ENCODE data around the gene ACVR2B. TPM values are rescaled to one million over a fixed set of nuclear protein-coding genes. Genes with fewer than 3 reads are reported as not detected.
"Not testable (repeated sequence)": the region's sequence is repeated elsewhere in the genome, so short reads cannot be mapped to it uniquely, and the experiment has no call there.

Gene ACVR2B
- total RNA-seq: 11.7 TPM
- polyA plus RNA-seq: 1.4 TPM

DNA sequence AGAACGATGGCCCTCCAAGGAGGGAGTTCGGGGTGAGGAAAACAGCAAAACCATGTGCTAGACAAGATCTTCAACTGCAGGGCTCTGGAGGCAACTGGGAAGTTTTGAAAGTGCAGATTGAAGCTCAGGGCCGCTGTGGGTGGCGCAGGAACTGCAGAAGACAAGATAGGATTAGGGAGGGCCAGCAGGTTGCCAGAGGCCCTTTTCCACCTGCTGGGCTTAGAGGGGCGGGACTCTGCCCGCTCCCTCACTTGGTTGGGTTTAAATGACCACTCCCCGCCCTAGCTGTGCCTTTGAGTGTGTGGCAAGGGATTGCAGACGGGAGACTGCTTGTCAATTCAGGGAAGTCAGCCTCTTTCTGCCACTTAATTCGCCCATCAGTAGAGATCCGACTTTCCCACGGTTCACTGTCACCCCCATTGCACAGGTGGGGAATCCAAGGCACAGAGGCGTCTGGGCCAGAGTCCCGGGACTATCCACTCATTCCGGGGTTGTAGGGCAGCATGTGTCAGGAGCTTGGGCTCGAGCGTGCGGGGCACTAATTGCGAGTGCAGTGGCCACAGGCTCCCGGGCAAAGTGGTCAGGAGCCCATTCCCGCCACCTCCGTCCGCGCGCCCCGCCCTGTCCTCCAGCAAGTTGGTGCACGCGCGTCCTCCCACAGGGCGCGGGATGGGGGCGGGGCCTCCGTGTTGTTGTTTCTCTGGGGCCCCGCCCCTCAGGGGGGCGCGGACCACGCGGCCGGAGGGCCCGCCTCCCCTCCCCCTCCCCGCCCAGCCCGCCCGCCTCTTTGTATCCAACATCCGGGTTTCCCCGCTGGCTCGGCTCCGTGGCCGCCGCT is at the start of gene ACVR2B:
TSS of gene ACVR2B (plus strand) at position 816 of the 838 bp plus-strand sequence. CDS start 433 bp downstream, outside the sequence.
- Histone ChIP-seq H3K36me3 (ENCODE audit: insufficient read depth) (no peaks in the 10 kb centered on the region), H3K4me3 (ENCODE audit: low read depth, low read length) (peak within 1 kb of the TSS; percentile 98), H3K27ac (ENCODE audit: low read depth) (peak within 1 kb of the TSS; percentile 92), H3K4me1 (ENCODE audit: insufficient read depth) (no peaks in the 10 kb centered on the region)
- 4% methylated on average over 48 of the region's 48 CpGs for WGBS
- peak; percentile 61 for DNase-seq (ENCODE audit: extremely low spot score)

DNA sequence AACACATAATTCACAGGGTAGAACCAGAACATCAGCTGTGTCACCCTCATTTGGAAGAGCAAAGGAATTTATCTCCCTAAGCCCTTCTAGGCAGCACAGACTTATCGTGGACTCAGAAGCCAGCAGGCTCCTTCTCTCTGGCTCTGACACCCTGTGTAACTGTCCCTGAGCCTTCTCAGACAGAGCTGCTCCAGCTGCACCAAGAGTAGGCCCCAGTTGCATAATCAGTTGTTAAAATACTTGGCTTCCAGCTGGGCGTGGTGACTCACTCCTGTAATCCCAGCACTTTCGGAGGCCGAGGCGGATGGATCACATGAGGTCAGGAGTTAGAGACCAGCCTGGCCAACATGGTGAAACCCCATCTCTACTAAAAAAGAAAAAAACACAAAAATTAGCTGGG is 49.4 kb upstream of the ACVR2B start:
- Histone ChIP-seq H3K4me1 (ENCODE audit: insufficient read depth) (no peaks in the 10 kb centered on the region), H3K36me3 (ENCODE audit: insufficient read depth) (no peaks in the 10 kb centered on the region), H3K27ac (ENCODE audit: low read depth) (no peak overlapping the region), H3K4me3 (ENCODE audit: low read depth, low read length) (no peak overlapping the region)
- 70% methylated on average over 5 of the region's 5 CpGs for WGBS
- DNase-seq (ENCODE audit: extremely low spot score): no peak

DNA sequence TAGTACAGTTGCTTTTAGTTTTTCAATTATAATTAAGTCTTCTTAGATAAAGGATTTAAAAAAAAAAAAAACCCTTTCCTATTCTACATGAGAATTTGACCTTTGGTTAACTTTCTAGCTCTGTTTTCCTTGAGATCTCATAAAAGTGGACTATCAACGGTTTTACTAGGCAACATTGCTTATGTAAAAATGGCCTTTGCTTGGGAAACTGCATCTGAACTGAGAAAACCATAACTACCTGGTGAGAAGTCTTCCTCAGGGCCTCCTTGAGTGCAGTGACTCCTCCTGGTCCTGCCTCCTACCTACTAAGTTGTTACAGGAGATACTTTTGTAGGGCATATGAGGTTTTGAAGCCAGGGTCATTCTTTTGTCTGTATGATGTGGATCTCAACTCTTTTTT is 42.1 kb upstream of the ACVR2B start:
- H3K36me3 ChIP-seq (ENCODE audit: insufficient read depth): no peaks in the 10 kb centered on the region
- H3K4me1 ChIP-seq (ENCODE audit: insufficient read depth): no peaks in the 10 kb centered on the region
- H3K27ac ChIP-seq (ENCODE audit: low read depth): no peak overlapping the region
- H3K4me3 ChIP-seq (ENCODE audit: low read depth, low read length): no peak overlapping the region
- no peak for DNase-seq (ENCODE audit: extremely low spot score)
- 23% methylated on average over 1 of the region's 1 CpG for WGBS

DNA sequence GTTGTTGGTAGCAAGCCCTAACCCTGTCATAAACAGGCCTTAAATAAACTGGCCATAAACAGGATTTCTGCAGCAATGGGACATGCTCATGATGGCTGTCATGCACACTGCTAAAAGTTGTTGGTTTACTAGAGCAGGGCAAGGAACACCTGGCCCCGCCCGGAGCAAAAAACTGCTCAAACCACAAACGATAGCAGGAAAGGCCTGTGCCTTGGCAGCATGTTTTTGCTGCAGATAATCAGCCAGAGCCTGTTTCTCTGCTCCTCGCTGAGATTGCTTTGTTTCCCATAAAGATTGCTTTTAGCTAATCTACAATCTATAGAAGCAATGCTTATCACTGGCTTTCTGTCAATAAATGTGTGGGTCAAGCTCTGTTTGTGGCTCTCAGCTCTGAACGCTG is 32.9 kb upstream of the ACVR2B start:
- H3K36me3 ChIP-seq (ENCODE audit: insufficient read depth); DNase-seq (ENCODE audit: extremely low spot score); H3K27ac ChIP-seq (ENCODE audit: low read depth); H3K4me1 ChIP-seq (ENCODE audit: insufficient read depth); H3K4me3 ChIP-seq (ENCODE audit: low read depth, low read length): not testable (repeated sequence)
- 52% methylated on average over 5 of the region's 5 CpGs for WGBS

DNA sequence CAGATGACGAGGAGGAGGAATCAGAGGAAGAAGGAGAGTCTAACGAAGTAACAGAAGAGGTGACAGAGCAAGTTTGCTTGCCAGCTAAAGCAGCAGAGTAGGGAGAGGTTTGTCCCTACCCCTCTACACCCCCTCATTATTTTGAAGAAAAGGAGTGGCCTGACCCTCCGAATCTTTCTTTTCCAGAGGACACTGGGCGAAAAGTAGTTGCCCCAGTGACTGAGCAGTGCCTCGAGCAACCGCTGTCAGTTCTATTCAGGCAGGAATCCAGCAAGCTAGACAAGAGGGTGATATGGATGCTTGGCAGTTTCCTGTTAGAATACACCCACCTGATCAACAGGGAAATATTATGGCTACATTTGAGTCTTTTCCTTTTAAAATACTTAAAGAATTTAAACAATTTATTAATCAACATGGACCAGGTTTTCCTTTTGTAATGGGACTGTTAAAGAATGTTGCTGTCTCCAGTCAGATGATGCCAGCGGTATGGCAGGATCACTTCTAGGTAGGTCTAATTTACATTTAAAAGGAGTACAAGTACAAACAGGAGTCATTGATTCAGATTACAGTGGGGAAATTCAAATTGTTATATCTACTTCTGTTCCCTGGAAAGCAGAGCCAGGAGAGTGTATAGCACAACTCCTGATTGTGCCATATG is 31.9 kb upstream of the ACVR2B start:
- Histone ChIP-seq H3K4me3 (ENCODE audit: low read depth, low read length) (no peak overlapping the region), H3K36me3 (ENCODE audit: insufficient read depth) (no peaks in the 10 kb centered on the region), H3K27ac (ENCODE audit: low read depth) (no peak overlapping the region), H3K4me1 (ENCODE audit: insufficient read depth) (no peaks in the 10 kb centered on the region)
- WGBS: 75% methylated on average over 7 of the region's 7 CpGs
- no peak for DNase-seq (ENCODE audit: extremely low spot score)

DNA sequence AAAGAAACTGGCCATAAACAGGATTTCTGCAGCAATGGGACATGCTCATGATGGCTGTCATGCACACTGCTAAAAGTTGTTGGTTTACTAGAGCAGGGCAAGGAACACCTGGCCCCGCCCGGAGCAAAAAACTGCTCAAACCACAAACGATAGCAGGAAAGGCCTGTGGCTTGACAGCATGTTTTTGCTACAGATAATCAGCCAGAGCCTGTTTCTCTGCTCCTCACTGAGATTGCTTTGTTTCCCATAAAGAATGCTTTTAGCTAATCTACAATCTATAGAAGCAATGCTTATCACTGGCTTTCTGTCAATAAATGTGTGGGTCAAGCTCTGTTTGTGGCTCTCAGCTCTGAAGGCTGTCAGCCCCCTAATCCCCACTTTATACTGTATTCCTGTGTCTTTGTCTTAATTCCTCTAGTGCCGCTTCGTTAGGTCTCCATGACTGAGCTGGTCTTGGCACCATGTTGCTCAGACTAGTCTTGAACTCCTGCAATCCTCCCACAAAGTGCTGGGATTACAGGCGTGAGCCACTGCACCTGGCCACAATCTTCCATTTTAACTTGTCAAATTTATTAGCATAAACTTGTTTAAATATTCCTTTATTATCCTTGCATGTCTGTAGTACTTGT is 26.8 kb upstream of the ACVR2B start:
- WGBS: 31% methylated on average over 6 of the region's 6 CpGs
- H3K36me3 ChIP-seq (ENCODE audit: insufficient read depth); DNase-seq (ENCODE audit: extremely low spot score); H3K4me3 ChIP-seq (ENCODE audit: low read depth, low read length); H3K27ac ChIP-seq (ENCODE audit: low read depth); H3K4me1 ChIP-seq (ENCODE audit: insufficient read depth): not testable (repeated sequence)

DNA sequence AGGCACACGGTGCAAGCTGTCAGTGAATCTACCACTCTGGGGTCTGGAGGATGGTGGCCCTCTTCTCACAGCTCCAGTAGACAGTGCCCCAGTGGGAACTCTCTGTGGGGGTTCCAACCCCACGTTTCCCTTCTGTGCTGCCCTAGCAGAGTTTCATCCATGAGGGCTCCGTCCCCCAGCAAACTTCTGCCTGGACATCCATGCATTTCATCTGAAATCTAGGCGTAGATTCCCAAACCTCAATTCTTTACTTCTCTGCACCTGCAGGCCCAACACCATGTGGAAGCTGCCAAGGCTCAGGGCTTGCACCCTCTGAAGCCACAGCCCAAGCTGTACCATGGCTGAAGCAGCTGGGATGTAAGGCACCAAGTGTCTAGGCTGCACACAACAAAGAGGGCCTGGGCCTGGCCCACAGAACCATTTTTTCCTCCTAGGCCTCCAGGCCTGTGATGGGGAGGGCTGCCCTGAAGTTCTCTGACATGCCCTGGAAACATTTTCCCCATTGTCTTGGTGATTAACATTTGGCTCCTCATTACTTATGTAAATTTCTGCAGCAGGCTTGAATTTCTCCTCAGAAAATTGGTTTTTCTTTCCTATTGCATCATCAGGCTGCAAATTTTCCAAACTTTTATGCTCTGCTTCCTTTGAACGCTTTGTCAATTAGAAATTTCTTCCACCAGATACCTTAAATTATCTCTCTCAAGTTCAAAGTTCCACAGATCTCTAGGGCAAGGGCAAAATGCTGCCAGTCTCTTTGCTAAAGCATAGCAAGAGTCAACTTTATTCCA is 20.6 kb upstream of the ACVR2B start:
- not testable (repeated sequence) for H3K4me1 ChIP-seq (ENCODE audit: insufficient read depth); H3K36me3 ChIP-seq (ENCODE audit: insufficient read depth); H3K4me3 ChIP-seq (ENCODE audit: low read depth, low read length); H3K27ac ChIP-seq (ENCODE audit: low read depth); DNase-seq (ENCODE audit: extremely low spot score)
- 96% methylated on average over 5 of the region's 5 CpGs for WGBS

DNA sequence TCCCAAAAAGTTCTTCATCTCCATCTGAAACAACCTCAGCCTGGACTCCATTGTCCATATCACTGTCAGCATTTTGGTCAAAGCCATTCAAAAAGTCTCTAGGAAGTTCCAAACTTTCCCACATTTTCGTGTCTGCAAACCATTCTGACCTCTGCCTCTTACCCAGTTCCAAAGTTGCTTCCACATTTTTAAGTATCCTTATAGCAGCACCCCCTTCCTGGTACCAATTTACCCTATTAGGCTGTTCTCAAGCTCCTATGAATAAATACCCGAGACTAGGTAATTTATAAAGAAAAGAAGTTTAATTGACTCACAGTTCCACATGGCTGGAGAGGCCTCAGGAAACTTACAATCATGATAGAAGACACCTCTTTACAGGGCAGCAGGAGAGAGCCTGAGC is 20.0 kb upstream of the ACVR2B start:
- not testable (repeated sequence) for H3K27ac ChIP-seq (ENCODE audit: low read depth); H3K4me3 ChIP-seq (ENCODE audit: low read depth, low read length); DNase-seq (ENCODE audit: extremely low spot score); H3K4me1 ChIP-seq (ENCODE audit: insufficient read depth); H3K36me3 ChIP-seq (ENCODE audit: insufficient read depth)
- WGBS: 79% methylated on average over 2 of the region's 2 CpGs

DNA sequence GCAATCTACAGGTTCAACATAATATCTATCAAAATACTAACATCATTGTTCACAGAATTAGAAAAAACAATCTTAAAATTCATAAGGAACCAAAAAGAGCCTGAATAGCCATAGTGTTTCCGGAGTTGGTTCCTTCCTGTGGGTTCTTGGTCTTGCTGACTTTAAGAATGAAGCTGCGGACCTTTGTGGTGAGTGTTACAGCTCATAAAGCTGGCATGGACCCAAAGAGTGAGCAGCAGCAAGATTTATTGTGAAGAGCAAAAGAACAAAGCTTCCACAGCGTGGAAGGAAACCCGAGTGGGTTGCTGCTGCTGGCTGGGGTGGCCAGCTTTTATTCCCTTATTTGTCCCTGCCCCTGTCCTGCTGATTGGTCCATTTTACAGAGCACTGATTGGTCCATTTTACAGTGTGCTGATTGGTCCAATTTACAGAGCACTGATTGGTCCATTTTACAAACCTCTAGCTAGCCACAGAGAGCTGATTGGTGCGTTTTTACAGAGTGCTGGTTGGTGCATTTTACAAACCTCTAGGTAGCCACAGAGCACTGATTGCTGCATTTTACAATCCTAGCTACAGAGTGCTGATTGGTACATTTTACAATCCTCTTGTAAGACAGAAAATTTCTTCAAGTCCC is 15.1 kb upstream of the ACVR2B start:
- 64% methylated on average over 5 of the region's 5 CpGs for WGBS
- H3K36me3 ChIP-seq (ENCODE audit: insufficient read depth); H3K27ac ChIP-seq (ENCODE audit: low read depth); H3K4me3 ChIP-seq (ENCODE audit: low read depth, low read length); DNase-seq (ENCODE audit: extremely low spot score); H3K4me1 ChIP-seq (ENCODE audit: insufficient read depth): not testable (repeated sequence)

DNA sequence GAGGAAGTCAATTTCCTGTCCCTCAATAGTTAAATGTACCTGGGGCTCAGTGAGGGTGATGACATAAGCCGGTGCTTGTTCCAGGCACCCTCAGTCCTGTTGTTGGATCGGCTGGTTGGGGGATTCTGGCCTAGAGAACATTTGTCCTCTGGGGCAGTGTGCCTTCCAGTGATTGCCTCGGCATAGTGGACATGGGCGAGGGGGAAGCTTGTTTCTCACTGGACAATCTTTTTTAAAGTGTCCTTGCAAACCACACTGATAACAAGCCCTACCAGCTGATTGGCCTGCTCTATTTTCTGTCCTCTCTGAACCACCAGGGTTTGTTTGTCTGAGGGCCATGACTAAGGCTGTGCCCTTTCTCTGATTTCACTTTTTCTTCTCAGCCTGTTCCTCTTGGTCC is 10.5 kb upstream of the ACVR2B start:
- H3K36me3 ChIP-seq (ENCODE audit: insufficient read depth); H3K4me1 ChIP-seq (ENCODE audit: insufficient read depth); H3K4me3 ChIP-seq (ENCODE audit: low read depth, low read length); DNase-seq (ENCODE audit: extremely low spot score); H3K27ac ChIP-seq (ENCODE audit: low read depth): not testable (repeated sequence)
- 81% methylated on average over 4 of the region's 4 CpGs for WGBS

DNA sequence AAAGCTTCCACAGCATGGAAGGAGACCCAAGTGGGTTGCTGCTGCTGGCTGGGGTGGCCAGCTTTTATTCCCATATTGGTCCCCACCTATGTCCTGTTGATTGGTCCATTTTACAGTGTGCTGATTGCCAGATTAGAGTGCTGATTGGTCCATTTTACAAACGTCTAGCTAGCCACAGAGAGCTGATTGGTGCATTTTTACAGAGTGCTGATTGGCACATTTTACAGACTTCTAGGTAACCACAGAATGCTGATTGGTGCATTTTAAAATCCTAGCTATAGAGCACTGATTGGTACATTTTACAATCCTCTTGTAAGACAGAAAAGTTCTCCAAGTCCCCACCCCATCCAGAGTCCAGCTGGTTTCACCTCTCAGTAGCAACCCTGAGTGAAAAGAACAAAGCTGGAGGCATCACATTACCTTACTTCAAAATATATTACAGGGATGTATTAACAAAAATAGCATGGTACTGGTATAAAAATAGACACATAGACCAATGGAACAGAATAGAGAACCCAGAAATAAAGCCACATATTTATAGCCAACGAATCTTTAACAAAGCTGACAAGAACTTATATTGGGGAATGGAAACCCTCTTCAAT is 7.5 kb upstream of the ACVR2B start:
- Histone ChIP-seq H3K36me3 (ENCODE audit: insufficient read depth) (no peaks in the 10 kb centered on the region), H3K27ac (ENCODE audit: low read depth) (no peak overlapping the region), H3K4me3 (ENCODE audit: low read depth, low read length) (no peak overlapping the region), H3K4me1 (ENCODE audit: insufficient read depth) (no peaks in the 10 kb centered on the region)
- no peak for DNase-seq (ENCODE audit: extremely low spot score)
- WGBS: 70% methylated on average over 2 of the region's 2 CpGs

DNA sequence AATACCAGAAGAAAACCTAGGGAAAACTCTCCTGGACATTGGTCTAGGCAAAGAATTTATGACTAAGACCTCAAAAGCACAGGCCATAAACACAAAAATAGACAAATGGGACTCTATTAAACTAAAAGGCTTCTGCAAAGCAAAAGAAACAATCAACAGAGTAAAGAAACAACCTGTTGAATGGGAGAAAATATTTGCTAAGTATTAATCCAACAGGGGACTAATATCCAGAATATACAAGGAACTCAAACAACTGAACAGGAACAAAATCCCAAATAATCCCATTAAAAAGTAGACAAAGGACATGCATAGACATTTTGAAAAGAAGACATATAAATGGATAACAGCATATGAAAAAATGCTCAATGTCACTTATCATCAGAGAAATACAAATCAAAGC is 6.9 kb upstream of the ACVR2B start:
- Histone ChIP-seq H3K4me1 (ENCODE audit: insufficient read depth) (no peaks in the 10 kb centered on the region), H3K36me3 (ENCODE audit: insufficient read depth) (no peaks in the 10 kb centered on the region), H3K4me3 (ENCODE audit: low read depth, low read length) (no peak overlapping the region), H3K27ac (ENCODE audit: low read depth) (no peak overlapping the region)
- no peak for DNase-seq (ENCODE audit: extremely low spot score)

DNA sequence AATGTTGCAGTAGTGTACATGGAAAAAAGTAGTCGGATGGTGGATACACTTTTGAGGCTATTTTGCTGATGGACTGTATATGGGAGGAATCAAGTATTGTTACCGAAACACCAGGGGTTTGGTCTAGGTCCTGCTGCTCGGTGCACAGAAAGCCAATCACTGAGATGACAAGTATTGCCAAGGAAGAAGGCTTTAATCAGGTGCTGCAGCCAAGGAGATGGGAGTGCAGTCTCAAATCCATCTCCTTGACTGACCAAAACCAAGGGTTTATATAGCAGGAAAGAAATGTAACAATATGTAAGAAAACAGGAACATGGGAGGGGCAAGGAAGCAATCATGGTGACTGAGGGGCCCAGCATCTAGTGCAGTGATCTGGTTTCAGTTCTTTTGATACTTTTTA is 2.8 kb upstream of the ACVR2B start:
- Histone ChIP-seq H3K4me1 (ENCODE audit: insufficient read depth) (no peaks in the 10 kb centered on the region), H3K4me3 (ENCODE audit: low read depth, low read length) (no peak overlapping the region), H3K36me3 (ENCODE audit: insufficient read depth) (no peaks in the 10 kb centered on the region), H3K27ac (ENCODE audit: low read depth) (no peak overlapping the region)
- no peak for DNase-seq (ENCODE audit: extremely low spot score)
- WGBS: 98% methylated on average over 3 of the region's 3 CpGs

All from urinary bladder (tissue), 4 donors.